Right lobe of liver (tissue), 4 donors: ENCODE data around the gene PCDH15.

Experiments used
- POLR2A ChIP-seq: fragments of 450-650 bp; IDR thresholded peaks from one replicate; pipeline ENCODE4 v1.6.1; 2017; ENCODE audit warnings: antibody characterized with exemption, mild to moderate bottlenecking
- TF ChIP-seq, protein P1 (sequence below), 4 donors: fragments of 200-600 bp in 3 of 4; fragments of 450-650 bp in 1 of 4; IDR thresholded peaks; one replicate each; pipeline versions ENCODE4 v1.5.1 to v1.8.0; 2016 to 2022; ENCODE audit warnings: antibody characterized with exemption in 4 of 4, mild to moderate bottlenecking in 2 of 4
- donor health status: DM: no; HTN: no; CAD: no.
- donor health status: DM: no; HTN: no; CAD: no.
- donor health status: DM: no; HTN: yes; CAD: no.

DNA sequence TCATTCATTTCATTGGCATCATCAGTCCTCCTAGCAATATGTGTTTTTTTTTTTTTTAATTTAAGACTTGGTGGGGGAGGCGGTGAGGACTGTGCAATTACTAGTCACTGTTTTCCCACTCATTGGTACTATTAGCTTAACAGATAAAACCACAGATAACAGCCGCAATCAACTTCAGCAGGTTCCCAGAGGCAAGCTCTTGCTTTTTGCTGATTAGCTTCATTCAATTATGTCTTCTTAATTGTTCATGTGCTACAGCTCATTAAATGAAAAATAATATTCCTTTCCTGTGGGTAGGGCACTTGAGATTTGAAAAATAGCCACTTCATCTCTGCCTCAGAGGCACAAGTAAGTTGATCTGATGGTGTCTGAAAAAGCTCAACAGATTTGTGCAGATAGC, 215.5 kb downstream of the PCDH15 start:
- TF ChIP-seq, protein P1, sequence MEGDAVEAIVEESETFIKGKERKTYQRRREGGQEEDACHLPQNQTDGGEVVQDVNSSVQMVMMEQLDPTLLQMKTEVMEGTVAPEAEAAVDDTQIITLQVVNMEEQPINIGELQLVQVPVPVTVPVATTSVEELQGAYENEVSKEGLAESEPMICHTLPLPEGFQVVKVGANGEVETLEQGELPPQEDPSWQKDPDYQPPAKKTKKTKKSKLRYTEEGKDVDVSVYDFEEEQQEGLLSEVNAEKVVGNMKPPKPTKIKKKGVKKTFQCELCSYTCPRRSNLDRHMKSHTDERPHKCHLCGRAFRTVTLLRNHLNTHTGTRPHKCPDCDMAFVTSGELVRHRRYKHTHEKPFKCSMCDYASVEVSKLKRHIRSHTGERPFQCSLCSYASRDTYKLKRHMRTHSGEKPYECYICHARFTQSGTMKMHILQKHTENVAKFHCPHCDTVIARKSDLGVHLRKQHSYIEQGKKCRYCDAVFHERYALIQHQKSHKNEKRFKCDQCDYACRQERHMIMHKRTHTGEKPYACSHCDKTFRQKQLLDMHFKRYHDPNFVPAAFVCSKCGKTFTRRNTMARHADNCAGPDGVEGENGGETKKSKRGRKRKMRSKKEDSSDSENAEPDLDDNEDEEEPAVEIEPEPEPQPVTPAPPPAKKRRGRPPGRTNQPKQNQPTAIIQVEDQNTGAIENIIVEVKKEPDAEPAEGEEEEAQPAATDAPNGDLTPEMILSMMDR (IDR thresholded peaks at IDR 0.05): no peak
- TF ChIP-seq POLR2A: no peak
